HG03060 (cell line): Measurements from ENCODE around the gene AATK.

Source experiments
- ATAC-seq: cut with Tn5 transposase; IDR thresholded peaks from one replicate; pipeline ENCODE4 v1.9.1; 2021; ENCODE audit warnings: low read depth, moderate number of reproducible peaks; ENCODE audit not compliant: unreplicated experiment

The AATK gene

GRCh38 chr17:81183807-81184206 lies 17.8 kb upstream of the AATK start:
- no peak for ATAC-seq

- no peak for ATAC-seq
These were observed 17.3 kb upstream of the AATK start for GRCh38 chr17:81183316-81183715.

- ATAC-seq: no peak
These were observed 16.6 kb upstream of the AATK start for GRCh38 chr17:81182596-81182995.

- ATAC-seq: no peak
These were observed 15.8 kb upstream of the AATK start for GRCh38 chr17:81181811-81182185.

GRCh38 chr17:81180836-81181810 lies 15.1 kb upstream of the AATK start:
- ATAC-seq: no peak

GRCh38 chr17:81179861-81180260 lies 13.8 kb upstream of the AATK start:
- ATAC-seq: no peak

- ATAC-seq: no peak
These were observed 13.2 kb upstream of the AATK start for GRCh38 chr17:81179220-81179619.

GRCh38 chr17:81178136-81179091 lies 12.4 kb upstream of the AATK start:
- no peak for ATAC-seq

GRCh38 chr17:81176666-81177065 lies 10.6 kb upstream of the AATK start:
- ATAC-seq: no peak

- ATAC-seq: no peak
These were observed 7.7 kb upstream of the AATK start for GRCh38 chr17:81173762-81174155.

- no peak for ATAC-seq
These were observed 7.2 kb upstream of the AATK start for GRCh38 chr17:81173052-81173761.

- ATAC-seq: no peak
These were observed 5.9 kb upstream of the AATK start for GRCh38 chr17:81171941-81172340.

- ATAC-seq: no peak
These were observed 4.9 kb upstream of the AATK start for GRCh38 chr17:81170727-81171494.

- no peak for ATAC-seq
These were observed 3.9 kb upstream of the AATK start for GRCh38 chr17:81169870-81170309.

GRCh38 chr17:81167638-81168037 lies 1.6 kb upstream of the AATK start:
- ATAC-seq: no peak

GRCh38 chr17:81167194-81167524 lies 1.1 kb upstream of the AATK start:
- no peak for ATAC-seq

GRCh38 chr17:81165246-81166032 lies 582 bp downstream of the AATK start, which contains the start of gene PVALEF:
PVALEF (plus strand) TSS chr17:81165507; CDS start chr17:81181227, 15,720 bp downstream.
- no peak for ATAC-seq

- ATAC-seq: no peak
These were observed 1.4 kb downstream of the AATK start for GRCh38 chr17:81164371-81165245.
